ENCODE measurements around the gene TARM1. TPM values are rescaled to one million over a fixed set of nuclear protein-coding genes. Genes with fewer than 3 reads are reported as not detected.

The TARM1 gene
- total and polyA plus RNA-seq, 4 donors, result 0.60 to 0.71 TPM; not detected in 2

GRCh38 chr19:54107876-54108490 is 26.8 kb upstream of the TARM1 start:
- 85 to 87% methylated on average over 21 of the region's 21 CpGs for WGBS, 2 donors
- no peak for TF ChIP-seq CTCF (IDR thresholded peaks at IDR 0.05; ENCODE audit: control extremely low read depth, extremely low read depth)
- H3K36me3 ChIP-seq (ENCODE audit: control insufficient read depth in 4 of 4, insufficient read depth in 4 of 4, low read length in 4 of 4), result peaks cover 8 to 49% (median 14%) of the 10 kb centered on the region in 4 donors
- no peak overlapping the region for H3K9ac ChIP-seq (ENCODE audit: insufficient read depth in 1 of 2, low read length in 2 of 2)
- no peaks in the 10 kb centered on the region for H3K27me3 ChIP-seq (ENCODE audit: control insufficient read depth in 3 of 3, insufficient read depth in 3 of 3, low read length in 2 of 3)
- peaks cover 0 to 6% (median 0%) of the 10 kb centered on the region in 5 donors for H3K4me1 ChIP-seq (ENCODE audit: control insufficient read depth in 5 of 5, insufficient read depth in 5 of 5, low read length in 5 of 5)
- no peaks in the 10 kb centered on the region for H3K9me3 ChIP-seq (ENCODE audit: control insufficient read depth in 4 of 4, insufficient read depth in 3 of 4, low read length in 3 of 4)
- no peak for ATAC-seq (ENCODE audit: insufficient read depth, low FRiP score)
- no peak overlapping the region for H3K27ac ChIP-seq (ENCODE audit: low read depth in 1 of 2, low read length in 1 of 2)
- DNase-seq, result no peak
- H3K4me3 ChIP-seq, result no peak overlapping the region

- no peak overlapping the region for H3K4me3 ChIP-seq
- no peak for TF ChIP-seq CTCF (IDR thresholded peaks at IDR 0.05; ENCODE audit: control extremely low read depth, extremely low read depth)
- peaks cover 8 to 47% (median 14%) of the 10 kb centered on the region in 4 donors for H3K36me3 ChIP-seq (ENCODE audit: control insufficient read depth in 4 of 4, insufficient read depth in 4 of 4, low read length in 4 of 4)
- ATAC-seq (ENCODE audit: insufficient read depth, low FRiP score) (no peak), DNase-seq (no peak)
- H3K4me1 ChIP-seq (ENCODE audit: control insufficient read depth in 5 of 5, insufficient read depth in 5 of 5, low read length in 5 of 5), result peaks cover 0 to 6% (median 0%) of the 10 kb centered on the region in 5 donors
- H3K27ac ChIP-seq (ENCODE audit: low read depth in 1 of 2, low read length in 1 of 2), result no peak overlapping the region
- 89 to 91% methylated on average over 15 of the region's 15 CpGs for WGBS, 2 donors
- no peaks in the 10 kb centered on the region for H3K9me3 ChIP-seq (ENCODE audit: control insufficient read depth in 4 of 4, insufficient read depth in 3 of 4, low read length in 3 of 4)
- no peak overlapping the region for H3K9ac ChIP-seq (ENCODE audit: insufficient read depth in 1 of 2, low read length in 2 of 2)
- H3K27me3 ChIP-seq (ENCODE audit: control insufficient read depth in 3 of 3, insufficient read depth in 3 of 3, low read length in 2 of 3), result no peaks in the 10 kb centered on the region
Observed at GRCh38 chr19:54106716-54107115, 25.6 kb upstream of the TARM1 start.

GRCh38 chr19:54105796-54106195 is 24.6 kb upstream of the TARM1 start:
- WGBS, 2 donors, result 86 to 92% methylated on average over 10 of the region's 10 CpGs
- ATAC-seq (ENCODE audit: insufficient read depth, low FRiP score) (no peak), DNase-seq (no peak)
- no peaks in the 10 kb centered on the region for H3K27me3 ChIP-seq (ENCODE audit: control insufficient read depth in 3 of 3, insufficient read depth in 3 of 3, low read length in 2 of 3)
- H3K9ac ChIP-seq (ENCODE audit: insufficient read depth in 1 of 2, low read length in 2 of 2), result no peak overlapping the region
- H3K36me3 ChIP-seq (ENCODE audit: control insufficient read depth in 4 of 4, insufficient read depth in 4 of 4, low read length in 4 of 4), result peaks cover 8 to 43% (median 12%) of the 10 kb centered on the region in 4 donors
- no peaks in the 10 kb centered on the region for H3K9me3 ChIP-seq (ENCODE audit: control insufficient read depth in 4 of 4, insufficient read depth in 3 of 4, low read length in 3 of 4)
- no peak overlapping the region for H3K27ac ChIP-seq (ENCODE audit: low read depth in 1 of 2, low read length in 1 of 2)
- H3K4me1 ChIP-seq (ENCODE audit: control insufficient read depth in 5 of 5, insufficient read depth in 5 of 5, low read length in 5 of 5), result peaks cover 0 to 6% (median 0%) of the 10 kb centered on the region in 5 donors
- no peak overlapping the region for H3K4me3 ChIP-seq
- no peak for TF ChIP-seq CTCF (IDR thresholded peaks at IDR 0.05; ENCODE audit: control extremely low read depth, extremely low read depth)
